Activated CD8-positive, alpha-beta memory T cell treated with anti-CD3 and anti-CD28 coated beads for 24 hours (primary cell): ENCODE results near the gene LIPE.

ENCODE experiments used
- DNase-seq: peaks from one replicate; pipeline ENCODE4 v3.0.0-alpha.2; 2020

LIPE gene

GRCh38 chr19:42410371-42410770 lies 16.8 kb downstream of the LIPE start:
- no peak for DNase-seq

- DNase-seq, result no peak
Observed at GRCh38 chr19:42409477-42409876, 17.7 kb downstream of the LIPE start.

DNA sequence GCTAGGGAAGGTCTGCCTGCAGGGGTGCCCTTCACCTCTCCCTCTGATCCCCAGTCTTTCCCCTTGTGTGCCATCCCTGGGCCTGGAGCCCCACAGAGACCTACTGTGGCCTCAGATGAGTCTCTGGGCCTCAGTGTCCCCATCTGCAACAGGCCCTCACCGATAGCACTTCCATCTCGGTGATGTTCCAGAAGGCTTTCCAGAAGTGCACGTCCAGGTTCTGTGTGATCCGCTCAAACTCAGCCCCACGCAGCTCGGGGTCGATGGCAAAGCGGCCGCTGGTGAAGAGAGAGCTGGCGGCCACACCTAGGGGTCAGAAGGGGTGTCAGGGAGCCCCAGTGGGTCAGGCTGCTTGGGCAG lies 19.4 kb downstream of the LIPE start:
- DNase-seq, result no peak

- DNase-seq, result no peak
Observed at GRCh38 chr19:42407085-42407815, 19.9 kb downstream of the LIPE start.

GRCh38 chr19:42406111-42406510 lies 21.1 kb downstream of the LIPE start:
- no peak for DNase-seq

DNA sequence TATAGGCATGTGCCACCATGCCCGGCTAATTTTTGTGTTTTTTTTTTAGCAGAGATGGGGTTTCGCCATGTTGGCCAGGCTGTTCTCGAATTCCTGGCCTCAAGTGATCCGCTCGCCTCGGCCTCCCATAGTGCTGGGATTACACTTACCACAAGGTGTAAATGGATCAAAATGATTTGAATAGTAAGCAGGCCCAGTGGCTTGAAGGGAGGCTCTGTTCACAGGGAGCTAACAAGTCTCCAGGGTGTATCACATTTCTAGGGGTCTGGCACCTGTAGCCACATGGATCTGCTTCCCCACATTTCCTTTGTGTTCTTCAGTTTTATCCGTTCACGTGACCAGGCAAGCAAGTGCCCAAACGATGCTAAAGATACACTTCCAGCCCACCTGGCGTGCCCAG lies 23.6 kb downstream of the LIPE start:
- no peak for DNase-seq

DNA sequence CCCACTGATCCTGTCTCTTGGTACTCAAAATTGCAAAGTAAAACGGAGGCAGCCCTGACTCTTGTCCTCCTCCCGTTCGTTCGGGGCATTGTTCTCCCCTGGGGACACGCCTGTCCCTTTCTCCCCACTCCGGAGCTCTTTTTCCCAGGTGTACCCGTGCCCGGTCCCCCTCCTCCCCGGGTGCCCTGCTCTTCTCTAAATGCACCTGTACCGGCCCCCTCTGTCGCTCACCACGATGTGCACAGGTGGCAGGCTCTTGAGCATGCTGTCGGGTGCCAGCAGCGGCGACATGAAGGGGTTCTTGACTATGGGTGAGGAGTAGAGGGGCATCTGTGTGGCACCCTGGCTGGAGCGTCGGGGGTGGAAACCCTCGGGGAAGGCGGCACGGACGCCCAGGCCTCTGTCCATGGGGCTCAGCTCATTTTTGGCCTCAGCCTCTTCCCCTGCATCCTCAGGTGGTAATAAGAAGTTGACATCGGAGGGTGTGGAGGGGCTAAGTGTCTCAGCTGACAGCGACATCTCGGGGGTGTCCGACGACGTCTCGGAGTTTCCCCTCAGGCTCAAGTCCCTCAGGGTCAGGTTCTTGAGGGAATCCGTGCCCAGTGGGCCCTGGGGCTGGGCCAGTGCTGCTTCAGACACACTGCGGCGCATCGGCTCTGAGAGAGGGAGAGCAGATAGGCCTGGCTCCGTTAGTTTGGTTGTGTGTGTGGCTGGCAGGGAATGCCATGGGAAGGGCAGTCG lies 24.6 kb downstream of the LIPE start:
- DNase-seq, result no peak

DNA sequence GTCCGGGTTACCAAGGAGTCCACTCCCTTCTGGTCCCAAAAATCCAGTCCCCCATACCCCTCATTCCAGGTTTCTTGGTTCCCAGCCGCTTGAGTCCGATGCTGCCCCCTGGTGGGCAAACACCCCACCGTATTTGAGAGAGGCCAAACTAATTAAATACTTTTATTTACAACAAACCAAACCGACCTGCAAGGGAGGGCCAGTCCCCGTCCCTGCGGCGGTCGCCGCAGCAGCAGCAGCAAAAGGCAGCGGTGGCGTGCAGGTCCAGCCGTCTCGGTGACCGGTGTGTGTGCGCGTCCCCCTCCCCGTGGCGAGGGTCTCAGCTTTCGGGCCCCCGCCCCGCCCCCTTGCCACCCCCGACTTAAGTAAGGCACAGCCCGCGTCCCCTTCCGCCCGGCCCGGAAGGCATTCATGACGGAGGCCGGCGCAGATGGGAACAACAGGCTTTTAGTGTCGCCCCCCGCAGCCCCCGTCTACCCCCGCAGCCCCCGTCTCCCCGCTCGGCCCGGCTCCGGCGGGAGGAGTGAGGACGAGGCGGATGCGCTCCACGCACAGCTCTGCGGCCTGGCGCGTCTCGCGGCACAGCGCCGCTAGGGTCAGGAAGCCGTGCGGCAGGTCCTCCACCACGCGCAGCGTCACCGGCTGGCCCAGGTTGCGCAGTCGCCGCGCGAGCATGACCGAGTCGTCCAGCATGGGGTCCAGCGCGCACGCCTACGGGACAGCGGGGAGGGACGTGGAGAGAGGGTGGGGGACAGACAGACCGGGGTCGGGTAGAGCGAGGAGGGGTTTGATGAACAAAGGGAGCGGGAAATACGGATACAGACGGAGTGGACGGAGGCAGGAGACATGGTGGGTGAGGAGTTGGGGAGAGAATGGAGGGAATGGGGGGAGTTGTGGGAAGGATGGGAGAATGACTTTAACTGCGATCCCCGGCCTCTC lies 25.6 kb downstream of the LIPE start:
- DNase-seq, result peak; percentile 92

GRCh38 chr19:42400404-42400803 lies 26.8 kb downstream of the LIPE start:
- no peak for DNase-seq

DNA sequence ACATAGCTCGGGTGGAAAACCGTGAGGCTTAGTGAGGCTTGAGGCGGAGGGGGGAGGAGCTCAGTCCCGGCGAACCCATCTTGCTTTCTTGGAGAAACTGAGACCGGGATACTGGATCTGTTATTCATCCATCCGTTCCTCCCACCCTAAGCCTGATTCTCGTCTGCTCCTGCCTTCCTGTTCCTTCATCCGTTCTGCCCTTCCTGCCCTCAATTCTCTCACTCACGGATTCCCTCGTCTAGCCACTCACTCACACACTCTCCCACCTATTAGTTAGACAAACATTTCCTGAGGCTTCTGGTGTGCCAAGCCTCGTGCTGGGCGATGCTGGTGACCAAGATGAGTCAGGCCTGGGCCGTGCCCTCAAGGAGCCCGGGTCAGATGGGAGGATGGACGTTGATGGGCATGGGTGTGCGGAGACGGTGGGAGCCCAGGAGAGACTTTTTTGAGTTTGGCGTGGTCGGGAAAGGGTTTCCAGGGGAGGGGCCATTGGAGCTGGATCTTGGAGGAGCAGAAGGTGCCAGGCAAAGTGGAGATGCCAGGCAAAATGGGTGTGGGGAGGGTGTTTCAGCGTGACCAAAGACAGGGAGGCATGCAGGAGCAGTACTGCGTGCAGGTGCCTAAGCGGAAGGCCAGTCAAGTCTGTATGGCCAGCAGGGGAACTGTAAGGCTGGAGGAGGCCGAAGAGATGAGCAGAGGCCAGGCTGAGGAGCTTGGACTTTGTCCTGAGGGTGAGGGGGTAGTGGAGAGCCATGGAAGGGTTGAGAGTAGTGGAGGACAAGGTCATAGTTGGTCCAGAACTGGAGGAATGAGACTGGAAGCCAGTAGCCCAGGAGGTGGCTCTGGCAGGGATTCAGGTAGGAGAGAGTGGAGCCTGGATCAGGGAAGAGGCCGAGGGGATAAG lies 29.7 kb downstream of the LIPE start:
- DNase-seq, result no peak

GRCh38 chr19:42396381-42397262 lies 30.6 kb downstream of the LIPE start:
- peak; percentile 100 for DNase-seq

DNA sequence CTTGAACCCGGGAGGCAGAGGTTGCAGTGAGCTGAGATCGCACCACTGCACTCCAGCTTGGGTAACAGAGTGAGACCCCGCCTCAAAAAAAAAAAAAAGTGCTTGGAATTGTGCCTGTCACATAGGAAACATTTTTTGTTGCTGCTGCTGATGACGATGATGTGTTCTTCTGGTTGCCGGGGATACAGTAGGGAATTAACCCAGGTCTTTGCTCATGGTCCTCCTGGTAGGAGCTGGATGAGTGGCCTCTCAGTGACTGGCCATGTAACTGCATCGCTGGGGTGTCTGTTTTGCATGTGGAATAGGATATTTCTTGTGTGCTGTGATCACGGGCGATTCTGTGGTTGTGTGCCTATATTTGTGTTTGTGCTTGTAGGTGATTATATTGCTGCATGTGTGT lies 32.4 kb downstream of the LIPE start:
- DNase-seq, result no peak

DNA sequence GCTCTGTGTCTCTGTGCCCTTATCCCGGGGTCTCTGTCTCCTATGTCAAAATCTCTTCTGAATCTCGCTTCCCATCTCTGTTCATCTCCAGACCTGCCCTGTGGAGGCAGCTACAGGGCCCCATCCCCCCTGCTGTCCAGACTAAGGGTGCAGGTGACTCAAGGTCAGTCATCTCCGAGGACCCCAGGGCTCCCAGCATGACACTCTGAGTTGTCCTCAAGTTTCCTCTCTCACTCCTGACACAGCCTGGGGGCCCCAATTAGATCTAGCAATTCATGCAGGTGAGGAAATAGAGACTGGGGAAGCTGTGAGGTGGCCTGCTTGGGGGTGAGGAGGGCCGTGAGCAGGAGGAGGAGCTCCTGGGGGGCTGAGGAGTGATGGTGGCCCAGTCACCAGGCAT lies 35.0 kb downstream of the LIPE start:
- no peak for DNase-seq

GRCh38 chr19:42389899-42390298 lies 37.3 kb downstream of the LIPE start, which contains the start of gene CNFN:
TSS of gene CNFN (minus strand) at chr19:42390297. CDS start at chr19:42389037, 1,260 bp downstream.
- no peak for DNase-seq

GRCh38 chr19:42388851-42389489 lies 38.2 kb downstream of the LIPE start:
- DNase-seq, result no peak

- peak; percentile 88 for DNase-seq
Observed at GRCh38 chr19:42386974-42387707, 40.0 kb downstream of the LIPE start.

DNA sequence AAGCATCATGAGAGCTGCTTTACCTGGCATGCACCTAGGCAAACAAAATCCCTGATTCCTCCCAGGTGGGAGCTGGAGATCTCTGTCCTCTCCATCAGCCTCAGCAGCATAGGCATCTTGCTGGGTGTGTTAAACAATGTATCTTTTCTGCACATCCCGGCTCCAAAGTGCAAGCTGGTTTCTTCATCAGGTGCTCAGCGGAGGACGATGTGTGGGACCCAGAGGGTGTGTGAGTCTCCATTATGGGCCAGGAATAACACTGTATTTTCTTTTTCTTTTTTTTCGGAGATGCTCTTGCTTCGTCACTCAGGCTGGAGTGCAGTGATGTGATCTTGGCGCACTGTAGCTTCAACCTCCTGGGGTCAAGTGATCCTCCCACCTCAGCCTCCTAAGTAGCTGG lies 47.0 kb downstream of the LIPE start:
- no peak for DNase-seq

DNA sequence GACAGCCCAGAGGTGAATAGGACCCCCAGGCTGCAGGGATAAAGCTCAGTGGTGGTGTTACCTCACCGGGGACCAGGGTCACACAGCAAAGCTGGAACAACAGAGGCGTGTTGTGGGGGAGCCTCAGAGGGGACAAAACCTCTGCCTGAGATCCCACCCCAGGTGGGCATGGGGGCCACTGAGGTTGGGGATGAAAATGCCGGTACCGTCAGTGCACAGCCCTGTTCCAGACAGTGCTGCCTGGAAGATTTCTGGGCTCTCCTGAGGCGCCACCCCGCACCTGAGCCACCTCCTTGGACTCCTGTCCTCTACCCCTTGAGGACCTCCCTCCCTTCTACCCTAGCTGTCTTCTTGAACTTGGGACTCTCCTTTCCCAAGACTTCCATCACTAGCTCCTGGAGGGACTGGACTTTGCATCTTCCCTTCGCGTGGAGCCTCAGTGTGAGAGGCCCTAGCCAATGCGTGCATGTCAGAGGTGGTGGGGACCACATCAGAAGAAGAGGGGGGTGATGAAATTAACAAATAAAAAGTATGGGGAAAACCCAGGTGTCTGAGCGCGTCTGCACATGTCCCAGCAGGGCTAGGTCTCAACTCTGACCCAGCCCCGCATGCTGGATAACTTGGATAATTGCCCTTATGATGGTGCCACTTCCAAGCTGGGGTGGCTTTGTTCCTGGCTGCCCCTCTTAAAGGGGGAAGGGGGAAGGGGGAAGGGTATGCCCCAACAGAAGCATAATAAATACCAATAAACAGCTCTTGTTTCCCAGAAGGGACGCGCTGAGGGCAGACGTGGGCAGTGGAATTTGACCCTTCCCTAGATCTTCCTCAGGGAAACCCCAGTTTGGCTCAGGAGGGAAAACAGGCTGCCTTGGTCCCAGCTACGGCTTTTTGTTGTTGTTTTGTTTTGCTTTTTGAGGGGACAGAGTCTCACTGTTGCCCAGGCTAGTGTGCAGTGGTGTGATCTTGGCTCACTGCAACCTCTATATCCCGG lies 48.7 kb downstream of the LIPE start:
- DNase-seq, result no peak

DNA sequence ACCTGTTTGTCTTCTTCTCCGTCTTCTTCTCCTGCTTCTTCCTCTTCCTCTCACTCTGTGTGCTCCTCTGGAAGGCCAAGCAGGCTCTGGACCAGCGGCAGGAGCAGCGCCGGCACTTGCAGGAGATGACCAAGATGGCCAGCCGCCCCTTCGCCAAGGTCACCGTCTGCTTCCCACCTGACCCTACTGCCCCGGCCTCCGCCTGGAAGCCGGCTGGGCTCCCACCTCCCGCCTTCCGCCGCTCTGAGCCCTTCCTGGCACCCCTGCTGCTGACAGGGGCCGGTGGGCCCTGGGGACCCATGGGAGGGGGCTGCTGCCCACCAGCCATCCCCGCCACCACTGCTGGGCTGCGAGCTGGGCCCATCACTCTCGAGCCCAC lies 51.0 kb downstream of the LIPE start:
- DNase-seq, result no peak
